GM12878 (cell line): ENCODE data around the gene PRDM9. TPM values are rescaled to one million over a fixed set of nuclear protein-coding genes. Genes with fewer than 3 reads are reported as not detected.
A peak's percentile ranks its signal among the peaks of the same experiment; 100 is the strongest.

ENCODE experiments used
- ATF3 ChIP-seq: IDR thresholded peaks from 2 replicates; pipeline ENCODE4 v1.6.1; 2011; ENCODE audit warnings: low read depth, mild to moderate bottlenecking, low read length, moderate library complexity, borderline replicate concordance; ENCODE audit errors: extremely low read depth
- BACH1 ChIP-seq: fragments of 450-650 bp; IDR thresholded peaks from 2 replicates; pipeline ENCODE4 v1.6.1; 2017; ENCODE audit warnings: mild to moderate bottlenecking, borderline replicate concordance
- BMI1 ChIP-seq: fragments of 450-650 bp; IDR thresholded peaks from 2 replicates; pipeline ENCODE4 v1.6.1; 2016; ENCODE audit warnings: mild to moderate bottlenecking, moderate library complexity, borderline replicate concordance
- BRCA1 ChIP-seq: IDR thresholded peaks from 2 replicates; pipeline ENCODE4 v1.6.1; 2011; ENCODE audit warnings: low read depth, low read length, improper control_type of control experiment
- CBFB ChIP-seq: IDR thresholded peaks from 2 replicates; pipeline ENCODE4 v1.6.1; 2016; ENCODE audit warnings: antibody characterized with exemption, low read depth
- ETV6 ChIP-seq, 2 experiments: fragments of 450-650 bp in 1 of 2; IDR thresholded peaks in 1 of 2; conservative IDR thresholded peaks in 1 of 2; 2 replicates each; pipeline ENCODE4 v1.6.1; 2014; ENCODE audit warnings: antibody characterized with exemption in 1 of 2, borderline replicate concordance in 1 of 2, low read depth in 1 of 2, mild to moderate bottlenecking in 1 of 2, moderate library complexity in 1 of 2
- MEF2B ChIP-seq: fragments of 450-650 bp; IDR thresholded peaks from 2 replicates; pipeline ENCODE4 v1.6.1; 2018; ENCODE audit warnings: mild to moderate bottlenecking, moderate library complexity; ENCODE audit not compliant: partially characterized antibody, poor library complexity, severe bottlenecking
- MXI1 ChIP-seq: fragments of 150-350 bp; IDR thresholded peaks from 2 replicates; pipeline ENCODE4 v1.6.1; 2011; ENCODE audit warnings: low read depth, mild to moderate bottlenecking, inconsistent platforms, low read length, improper control_type of control experiment
- NR2F1 ChIP-seq: fragments of 450-650 bp; conservative IDR thresholded peaks from 2 replicates; pipeline ENCODE4 v1.6.1; 2017; ENCODE audit warnings: mild to moderate bottlenecking
- POLR2AphosphoS2 ChIP-seq: IDR thresholded peaks from 2 replicates; pipeline ENCODE4 v1.6.1; 2011; ENCODE audit warnings: low read depth, mild to moderate bottlenecking, low read length, improper control_type of control experiment, moderate library complexity
- POLR2AphosphoS5 ChIP-seq: IDR thresholded peaks from 2 replicates; pipeline ENCODE4 v1.6.1; 2011; ENCODE audit warnings: mild to moderate bottlenecking, low read length, inconsistent platforms
- SIX5 ChIP-seq: IDR thresholded peaks from 2 replicates; pipeline ENCODE4 v1.6.1; 2011; ENCODE audit warnings: mild to moderate bottlenecking, low read depth, low read length, moderate library complexity; ENCODE audit not compliant: severe bottlenecking
- SMC3 ChIP-seq: IDR thresholded peaks from 2 replicates; pipeline ENCODE4 v1.6.1; 2011; ENCODE audit warnings: low read length, improper control_type of control experiment, borderline replicate concordance
- SREBF2 ChIP-seq: IDR thresholded peaks from 2 replicates; pipeline ENCODE4 v1.6.1; 2012; ENCODE audit warnings: mild to moderate bottlenecking, low read length
- SRF ChIP-seq, 2 experiments: IDR thresholded peaks; 2 replicates each; pipeline ENCODE4 v1.6.1; 2011; ENCODE audit warnings: low read depth in 2 of 2, low read length in 2 of 2, mild to moderate bottlenecking in 1 of 2, moderate library complexity in 1 of 2
- ZBTB11 ChIP-seq: fragments of 450-650 bp; formaldehyde crosslinking; IDR thresholded peaks from 2 replicates; pipeline ENCODE4 v1.5.0; 2022; ENCODE audit warnings: mild to moderate bottlenecking, missing genetic modification characterization
- ZBTB4 ChIP-seq: fragments of 450-650 bp; formaldehyde crosslinking; IDR thresholded peaks from 2 replicates; pipeline ENCODE4 v1.4.0; 2022; ENCODE audit warnings: mild to moderate bottlenecking, moderate library complexity
- ZBTB40 ChIP-seq: fragments of 450-650 bp; IDR thresholded peaks from 2 replicates; pipeline ENCODE4 v1.6.1; 2016; ENCODE audit warnings: mild to moderate bottlenecking, moderate library complexity, borderline replicate concordance
- ZNF207 ChIP-seq: fragments of 450-650 bp; IDR thresholded peaks from 2 replicates; pipeline ENCODE4 v1.6.1; 2014; ENCODE audit warnings: antibody characterized with exemption, mild to moderate bottlenecking, borderline replicate concordance
- ZNF24 ChIP-seq: fragments of 450-650 bp; IDR thresholded peaks from 2 replicates; pipeline ENCODE4 v1.6.1; 2017; ENCODE audit warnings: antibody characterized with exemption, mild to moderate bottlenecking
- polyA plus RNA-seq, 11 experiments: library from polyadenylated mRNA; depleted of rRNA in 4 of 11; unstranded in 6 of 11; stranded (reverse) in 5 of 11; fragments of >200 nt; fragmentation: Nextera tagmentation in 4 of 11; fragmentation: Illumina TruSeq in 1 of 11; extraction: Ambion mirVana in 4 of 11; extraction: Trizol in 1 of 11; gene quantifications; 1 replicate in 1 of 11; 2 replicates in 10 of 11; pipeline versions ENCODE4 v1.2.1 to v1.2.3, GENCODE V29; 2011 to 2016; ENCODE audit warnings: inconsistent platforms in 2 of 11, missing spikeins in 2 of 11, low read depth in 1 of 11
- total RNA-seq, 4 experiments: library from RNA; depleted of rRNA in 3 of 4; stranded (reverse); fragments of >200 nt in 3 of 4; fragmentation: Illumina TruSeq in 1 of 4; extraction: Trizol in 1 of 4; gene quantifications; 2 replicates each; pipeline versions ENCODE4 v1.2.1 to v1.2.3, GENCODE V29; 2013 to 2021

Gene PRDM9
- total and polyA plus RNA-seq, 10 of the 15 experiments (the other 5 are each of a cell fraction or from before 2014, with no cell fraction given), result not detected

GRCh38 chr5:23457780-23458179 lies 49.6 kb upstream of the PRDM9 start (continued):
- TF ChIP-seq POLR2AphosphoS5, result no peak
- TF ChIP-seq BMI1, result peak; percentile 67
- peak; percentile 54 for TF ChIP-seq MEF2B
- no peak for TF ChIP-seq BRCA1
- no peak; the same call in 1 of the 2 replicates for TF ChIP-seq SMC3
- peak; percentile 77 for TF ChIP-seq ZNF24
- no peak for TF ChIP-seq MXI1
- TF ChIP-seq ATF3, result no peak
- no peak for TF ChIP-seq ZBTB4 (CRISPR knock-in tag)
- TF ChIP-seq ZNF207, result no peak
- TF ChIP-seq POLR2AphosphoS2, result no peak
- no peak for TF ChIP-seq SIX5
- TF ChIP-seq ZBTB40, result no peak
- no peak for TF ChIP-seq SREBF2
- no peak for TF ChIP-seq CBFB
- no peak; the same call in 1 of the 2 replicates for TF ChIP-seq NR2F1
- TF ChIP-seq ZBTB11 (CRISPR knock-in tag), result no peak
- TF ChIP-seq SRF (IDR thresholded peaks at IDR 0.05; ENCODE audit: low read depth in 2 of 2, low read length in 2 of 2), result no peak
- TF ChIP-seq ETV6 (conservative IDR thresholded peaks at IDR 0.05 in 1 of 2, IDR thresholded peaks at IDR 0.05 in 1 of 2; ENCODE audit: borderline replicate concordance in 1 of 2, low read depth in 1 of 2), result no peak
- TF ChIP-seq BACH1, result peak; percentile 91; the same call in 1 of the 2 replicates
